Measurements from ENCODE around the gene PCDH12.
A peak's percentile ranks its signal among the peaks of the same experiment; 100 is the strongest.

Gene PCDH12

DNA sequence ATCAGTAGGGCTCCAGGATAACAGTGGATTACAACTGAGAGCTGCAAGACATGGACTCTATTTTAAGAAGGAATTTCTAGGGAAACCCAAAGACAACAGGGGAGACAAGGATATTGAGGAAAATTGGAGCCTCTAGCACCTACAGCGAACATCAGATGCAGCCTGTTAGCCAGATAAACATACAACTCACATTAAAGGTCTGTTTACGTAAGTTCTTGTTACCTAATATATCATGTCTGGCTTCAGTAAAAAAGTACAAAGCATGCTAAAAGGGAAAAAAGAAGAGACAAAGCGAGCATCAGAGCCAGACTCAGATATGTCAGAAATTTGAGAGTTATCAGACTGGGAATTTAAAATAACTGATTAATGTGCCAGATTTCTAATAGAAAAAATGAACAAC lies 37.7 kb upstream of the PCDH12 start:
- no peak overlapping the region for H3K27ac ChIP-seq
- peaks cover 0 to 27% (median 8%) of the 10 kb centered on the region in 11 experiments; a peak in 14 of 22 replicates for H4K20me1 ChIP-seq
- no peak overlapping the region for H3K9ac ChIP-seq
- H3K4me1 ChIP-seq: peaks cover 6 to 21% (median 13%) of the 10 kb centered on the region in 10 experiments; a peak in 16 of 20 replicates
- no peak for TF ChIP-seq Cebpa-rat (IDR thresholded peaks at IDR 0.05)
- H3K4me3 ChIP-seq: no peak overlapping the region
- no peak overlapping the region for H3K4me2 ChIP-seq
- H3K27me3 ChIP-seq: no peaks in the 10 kb centered on the region
- peaks cover 0 to 11% (median 0%) of the 10 kb centered on the region in 11 experiments; a peak in 3 of 22 replicates for H3K9me3 ChIP-seq (replicated peaks in 1 of 11)
- peaks cover 42 to 77% (median 59%) of the 10 kb centered on the region in 11 experiments for H3K36me3 ChIP-seq

- H3K4me3 ChIP-seq: no peak overlapping the region
Measured at GRCh38 chr5:141994511-141995136, 36.6 kb upstream of the PCDH12 start.

DNA sequence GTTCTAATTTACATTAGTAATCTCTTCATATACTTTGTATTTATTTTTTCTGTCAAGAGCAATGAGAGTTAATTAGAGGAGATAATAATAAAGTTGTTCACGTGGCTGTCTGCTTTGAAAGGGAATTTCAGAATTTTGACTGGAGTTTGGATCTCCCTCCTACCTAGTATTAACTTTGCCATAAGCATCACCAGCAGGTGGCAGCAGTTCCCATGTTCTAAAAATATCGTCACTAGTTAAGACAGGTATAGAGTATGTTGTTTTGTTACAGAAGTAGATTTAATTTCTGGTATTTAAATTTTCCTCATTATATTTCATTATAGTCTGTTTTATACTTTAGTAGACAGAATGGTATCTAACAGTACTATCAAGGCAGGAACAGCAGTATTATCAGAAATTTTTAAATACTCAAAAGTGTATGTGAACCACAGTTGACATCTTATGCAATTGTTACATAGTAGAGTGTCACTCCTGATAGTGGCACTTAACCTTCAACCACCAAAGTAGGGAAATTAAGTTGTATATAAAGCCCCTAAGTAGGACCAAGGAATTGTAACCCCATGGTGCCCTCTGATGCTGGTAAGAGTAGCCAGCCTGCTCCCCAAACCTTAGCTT lies 34.5 kb upstream of the PCDH12 start:
- Histone ChIP-seq H4K20me1 (peaks cover 0 to 28% (median 8%) of the 10 kb centered on the region in 11 experiments; a peak in 14 of 22 replicates), H3K27me3 (no peaks in the 10 kb centered on the region), H3K36me3 (peaks cover 50 to 83% (median 68%) of the 10 kb centered on the region in 11 experiments), H3K4me1 (peaks cover 4 to 16% (median 10%) of the 10 kb centered on the region in 10 experiments; a peak in 15 of 20 replicates), H3K27ac (no peak overlapping the region), H3K4me3 (no peak overlapping the region), H3K4me2 (no peak overlapping the region), H3K9ac (no peak overlapping the region), H3K9me3 (replicated peaks in 1 of 11) (no peaks in the 10 kb centered on the region)
- TF ChIP-seq Cebpa-rat (IDR thresholded peaks at IDR 0.05): no peak

More at GRCh38 chr5:141994511-141995136, 36.6 kb upstream of the PCDH12 start:
- peaks cover 0 to 27% (median 8%) of the 10 kb centered on the region in 11 experiments; a peak in 14 of 22 replicates for H4K20me1 ChIP-seq
- peaks cover 0 to 11% (median 0%) of the 10 kb centered on the region in 11 experiments; a peak in 3 of 22 replicates for H3K9me3 ChIP-seq (replicated peaks in 1 of 11)
- H3K4me2 ChIP-seq: peak overlapping the region in 6 of 11 experiments; percentile 11 to 45 (median 33); a peak in 13 of 22 replicates
- H3K27me3 ChIP-seq: no peaks in the 10 kb centered on the region
- no peak overlapping the region; a peak in 1 of 22 replicates for H3K9ac ChIP-seq
- H3K36me3 ChIP-seq: peaks cover 49 to 83% (median 66%) of the 10 kb centered on the region in 11 experiments
- no peak overlapping the region for H3K27ac ChIP-seq
- peaks cover 4 to 16% (median 10%) of the 10 kb centered on the region in 10 experiments; a peak in 15 of 20 replicates for H3K4me1 ChIP-seq
- TF ChIP-seq Cebpa-rat (IDR thresholded peaks at IDR 0.05): no peak

GRCh38 chr5:141989720-141990119 lies 31.7 kb upstream of the PCDH12 start:
- Histone ChIP-seq H3K27me3 (no peaks in the 10 kb centered on the region), H3K27ac (no peak overlapping the region), H3K9ac (no peak overlapping the region), H3K4me1 (peaks cover 0 to 12% (median 9%) of the 10 kb centered on the region in 10 experiments; a peak in 13 of 20 replicates), H3K4me2 (no peak overlapping the region), H3K36me3 (peaks cover 70 to 95% (median 85%) of the 10 kb centered on the region in 11 experiments), H3K9me3 (replicated peaks in 1 of 11) (no peaks in the 10 kb centered on the region), H3K4me3 (no peak overlapping the region), H4K20me1 (peaks cover 0 to 31% (median 14%) of the 10 kb centered on the region in 11 experiments; a peak in 13 of 22 replicates)
- no peak for TF ChIP-seq Cebpa-rat (IDR thresholded peaks at IDR 0.05)

DNA sequence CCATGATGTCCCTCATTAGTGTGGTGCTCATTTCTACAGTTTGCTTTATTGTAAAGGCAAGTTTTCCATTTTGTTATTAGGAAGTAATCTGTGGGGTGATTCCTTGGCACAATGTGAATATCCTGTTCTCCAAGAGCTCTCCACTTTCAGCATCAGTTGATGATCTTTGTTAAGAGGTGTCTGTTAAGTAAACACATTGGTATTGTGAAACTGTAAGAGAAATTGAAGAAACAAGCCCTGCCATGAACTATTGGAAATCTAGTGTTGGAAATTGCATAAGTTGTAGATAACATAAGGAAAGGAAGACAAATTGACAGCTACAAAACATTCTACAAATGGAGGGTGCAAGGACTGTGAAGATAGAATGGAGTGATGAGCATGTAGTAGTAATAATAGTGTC lies 28.1 kb upstream of the PCDH12 start:
- no peak for TF ChIP-seq Cebpa-rat (IDR thresholded peaks at IDR 0.05)
- H3K9ac ChIP-seq: no peak overlapping the region
- H3K9me3 ChIP-seq (replicated peaks in 1 of 11): no peaks in the 10 kb centered on the region
- H4K20me1 ChIP-seq: peaks cover 0 to 13% (median 5%) of the 10 kb centered on the region in 11 experiments; a peak in 7 of 22 replicates
- no peaks in the 10 kb centered on the region for H3K4me1 ChIP-seq
- no peak overlapping the region for H3K4me3 ChIP-seq
- no peak overlapping the region for H3K27ac ChIP-seq
- no peak overlapping the region for H3K4me2 ChIP-seq
- H3K36me3 ChIP-seq: peaks cover 84 to 99% (median 93%) of the 10 kb centered on the region in 11 experiments
- H3K27me3 ChIP-seq: no peaks in the 10 kb centered on the region

- H3K4me2 ChIP-seq: no peak overlapping the region
- no peak overlapping the region for H3K27ac ChIP-seq
- H3K27me3 ChIP-seq: no peaks in the 10 kb centered on the region
- peaks cover 0 to 32% (median 10%) of the 10 kb centered on the region in 11 experiments; a peak in 11 of 22 replicates for H4K20me1 ChIP-seq
- H3K9ac ChIP-seq: no peak overlapping the region
- no peak for TF ChIP-seq Cebpa-rat (IDR thresholded peaks at IDR 0.05)
- H3K9me3 ChIP-seq (replicated peaks in 1 of 11): no peaks in the 10 kb centered on the region
- peaks cover 94 to 100% (median 99%) of the 10 kb centered on the region in 11 experiments for H3K36me3 ChIP-seq
- no peaks in the 10 kb centered on the region for H3K4me1 ChIP-seq
- H3K4me3 ChIP-seq: no peak overlapping the region
Measured at GRCh38 chr5:141982626-141983025, 24.6 kb upstream of the PCDH12 start.

GRCh38 chr5:141978389-141978788 lies 20.4 kb upstream of the PCDH12 start:
- peaks cover 0 to 5% (median 0%) of the 10 kb centered on the region in 10 experiments; a peak in 2 of 20 replicates for H3K4me1 ChIP-seq
- peaks cover 92 to 100% (median 98%) of the 10 kb centered on the region in 11 experiments for H3K36me3 ChIP-seq
- H3K4me3 ChIP-seq: no peak overlapping the region
- no peaks in the 10 kb centered on the region for H3K9me3 ChIP-seq (replicated peaks in 1 of 11)
- no peak for TF ChIP-seq Cebpa-rat (IDR thresholded peaks at IDR 0.05)
- H3K27me3 ChIP-seq: no peaks in the 10 kb centered on the region
- peaks cover 0 to 64% (median 6%) of the 10 kb centered on the region in 11 experiments; a peak in 12 of 22 replicates for H4K20me1 ChIP-seq
- no peak overlapping the region for H3K9ac ChIP-seq
- H3K4me2 ChIP-seq: no peak overlapping the region
- H3K27ac ChIP-seq: no peak overlapping the region

DNA sequence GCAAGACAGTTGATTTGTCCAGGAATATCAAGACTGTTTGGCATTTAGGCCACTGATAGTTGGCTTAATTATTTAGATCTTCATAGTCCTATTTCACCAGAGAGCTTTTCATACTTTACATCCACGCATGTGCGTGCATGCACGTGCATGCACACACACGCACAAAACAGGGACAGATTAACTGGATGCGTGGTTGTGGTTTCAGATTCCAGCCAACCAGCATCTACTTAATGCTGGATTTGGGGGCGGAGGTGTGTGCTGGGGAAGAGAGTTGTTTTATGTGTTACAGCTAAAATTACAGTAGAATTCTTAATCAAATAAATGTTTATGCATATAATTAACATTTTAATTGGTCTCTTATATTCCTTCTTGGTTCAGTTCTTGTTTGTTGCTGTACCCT lies 18.2 kb upstream of the PCDH12 start:
- Histone ChIP-seq H3K36me3 (peaks cover 85 to 100% (median 97%) of the 10 kb centered on the region in 11 experiments), H3K27ac (no peak overlapping the region), H3K4me1 (peaks cover 0 to 11% (median under 1%) of the 10 kb centered on the region in 10 experiments; a peak in 8 of 20 replicates), H3K4me2 (no peak overlapping the region), H3K9ac (no peak overlapping the region), H4K20me1 (peaks cover 0 to 67% (median 6%) of the 10 kb centered on the region in 11 experiments; a peak in 12 of 22 replicates), H3K9me3 (replicated peaks in 1 of 11) (no peaks in the 10 kb centered on the region), H3K4me3 (no peak overlapping the region), H3K27me3 (no peaks in the 10 kb centered on the region)
- no peak for TF ChIP-seq Cebpa-rat (IDR thresholded peaks at IDR 0.05)

Data from BLaER1 treated with 17β-estradiol and CSF1 and Interleukin-3, amounts not matched to agents 10 nM and 100 nM (cell line).